Right renal cortex interstitium (tissue), 3 donors: ENCODE results near the gene IL10. TPM values are rescaled to one million over a fixed set of nuclear protein-coding genes. Genes with fewer than 3 reads are reported as not detected.

Experiments
- DNase-seq, 3 donors: peaks; one replicate each; pipeline ENCODE4 v3.0.0-alpha.2; 2013; ENCODE audit warnings: low read depth in 3 of 3, low spot score in 2 of 3
- polyA plus RNA-seq, 3 donors: library from polyadenylated mRNA; unstranded; fragments of 120-200 nt; gene quantifications; one replicate each; pipeline ENCODE4 v1.2.1, GENCODE V29; 2013; ENCODE audit not compliant: insufficient read length in 3 of 3

The IL10 gene
- polyA plus RNA-seq, 3 donors = 0.19 to 0.33 (median 0.27) TPM

GRCh38 chr1:206738370-206739366, 33.6 kb downstream of the IL10 start:
- no peak for DNase-seq

GRCh38 chr1:206737729-206738201, 34.5 kb downstream of the IL10 start:
- DNase-seq = no peak

GRCh38 chr1:206736878-206737728, 35.2 kb downstream of the IL10 start:
- DNase-seq = no peak

- DNase-seq = no peak
Observed at GRCh38 chr1:206735553-206736031, 36.7 kb downstream of the IL10 start.

- no peak for DNase-seq
Observed at GRCh38 chr1:206734499-206735142, 37.7 kb downstream of the IL10 start.

- no peak for DNase-seq
Observed at GRCh38 chr1:206732992-206733391, 39.3 kb downstream of the IL10 start.

GRCh38 chr1:206732508-206732907, 39.8 kb downstream of the IL10 start:
- DNase-seq = no peak

- no peak for DNase-seq
Observed at GRCh38 chr1:206729507-206729906, 42.8 kb downstream of the IL10 start.

GRCh38 chr1:206729050-206729449, 43.2 kb downstream of the IL10 start:
- no peak for DNase-seq

- DNase-seq = no peak
Observed at GRCh38 chr1:206728697-206728987, 43.7 kb downstream of the IL10 start.

GRCh38 chr1:206727981-206728696, 44.2 kb downstream of the IL10 start:
- DNase-seq = no peak

GRCh38 chr1:206725109-206725963, 47.0 kb downstream of the IL10 start:
- DNase-seq = no peak

GRCh38 chr1:206723805-206724472, 48.4 kb downstream of the IL10 start:
- DNase-seq = no peak

- no peak for DNase-seq
Observed at GRCh38 chr1:206723462-206723804, 48.9 kb downstream of the IL10 start.

- no peak for DNase-seq
Observed at GRCh38 chr1:206722751-206723461, 49.4 kb downstream of the IL10 start.

- DNase-seq = no peak
Observed at GRCh38 chr1:206721454-206721853, 50.8 kb downstream of the IL10 start.

- DNase-seq = no peak
Observed at GRCh38 chr1:206719169-206719839, 53.0 kb downstream of the IL10 start.

- DNase-seq = no peak
Observed at GRCh38 chr1:206717674-206717989, 54.7 kb downstream of the IL10 start.
